PFSK-1 (cell line): Measurements from ENCODE around the gene CGB1.

ENCODE experiments used
- FOXP2 ChIP-seq: optimal IDR thresholded peaks from 2 replicates; pipeline ENCODE3; 2011; ENCODE audit warnings: borderline replicate concordance, control low read depth, inconsistent platforms; ENCODE audit not compliant: insufficient read depth; ENCODE audit errors: extremely low read length, extremely low read depth
- POLR2AphosphoS5 ChIP-seq: IDR thresholded peaks from 2 replicates; pipeline ENCODE4 v1.6.1; 2012; ENCODE audit warnings: low read depth, mild to moderate bottlenecking, control low read depth, low read length, moderate library complexity
- REST ChIP-seq, 2 experiments: IDR thresholded peaks; 2 replicates each; pipeline versions ENCODE4 v1.6.1 to v1.8.0; 2011 to 2012; ENCODE audit warnings: low read depth in 2 of 2, low read length in 2 of 2, control low read depth in 1 of 2, inconsistent platforms in 1 of 2, mild to moderate bottlenecking in 1 of 2, moderate library complexity in 1 of 2; ENCODE audit not compliant: insufficient read depth in 1 of 2
- SIN3A ChIP-seq: IDR thresholded peaks from 2 replicates; pipeline ENCODE4 v1.6.1; 2012; ENCODE audit warnings: mild to moderate bottlenecking, low read length, moderate library complexity, borderline replicate concordance; ENCODE audit not compliant: insufficient read depth
- TAF1 ChIP-seq: IDR thresholded peaks from 2 replicates; pipeline ENCODE4 v1.6.1; 2012; ENCODE audit warnings: low read length, control low read depth, borderline replicate concordance; ENCODE audit not compliant: insufficient read depth

CGB1 gene

GRCh38 chr19:49011194-49011593, 25.5 kb downstream of the CGB1 start:
- TF ChIP-seq REST (IDR thresholded peaks at IDR 0.05; ENCODE audit: insufficient read depth in 1 of 2, low read depth in 2 of 2, low read length in 2 of 2) (no peak), POLR2AphosphoS5 (no peak), TAF1 (no peak), SIN3A (no peak), FOXP2 (no peak)

GRCh38 chr19:49010453-49010852, 26.2 kb downstream of the CGB1 start:
- TF ChIP-seq TAF1 (no peak), SIN3A (no peak), REST (IDR thresholded peaks at IDR 0.05; ENCODE audit: insufficient read depth in 1 of 2, low read depth in 2 of 2, low read length in 2 of 2) (no peak), POLR2AphosphoS5 (no peak), FOXP2 (no peak)

GRCh38 chr19:49009828-49010227, 26.9 kb downstream of the CGB1 start:
- TF ChIP-seq SIN3A, result no peak
- TF ChIP-seq FOXP2, result no peak
- no peak for TF ChIP-seq REST (IDR thresholded peaks at IDR 0.05; ENCODE audit: insufficient read depth in 1 of 2, low read depth in 2 of 2, low read length in 2 of 2)
- TF ChIP-seq TAF1, result no peak
- no peak for TF ChIP-seq POLR2AphosphoS5

- TF ChIP-seq POLR2AphosphoS5, result no peak
- TF ChIP-seq REST (IDR thresholded peaks at IDR 0.05; ENCODE audit: insufficient read depth in 1 of 2, low read depth in 2 of 2, low read length in 2 of 2), result no peak
- TF ChIP-seq FOXP2, result no peak
- TF ChIP-seq TAF1, result no peak
- no peak for TF ChIP-seq SIN3A
Measured at GRCh38 chr19:49006905-49007304, 29.8 kb downstream of the CGB1 start.

- no peak for TF ChIP-seq FOXP2
- no peak for TF ChIP-seq TAF1
- TF ChIP-seq REST (IDR thresholded peaks at IDR 0.05; ENCODE audit: insufficient read depth in 1 of 2, low read depth in 2 of 2, low read length in 2 of 2), result no peak
- TF ChIP-seq POLR2AphosphoS5, result no peak
- TF ChIP-seq SIN3A, result no peak
Measured at GRCh38 chr19:49004964-49005614, 31.6 kb downstream of the CGB1 start.
